Spinal cord (tissue), 10 donors: Measurements from ENCODE around the gene NDFIP1. TPM values are rescaled to one million over a fixed set of nuclear protein-coding genes. Genes with fewer than 3 reads are reported as not detected.
"Not testable (repeated sequence)": the region's sequence is repeated elsewhere in the genome, so short reads cannot be mapped to it uniquely, and the experiment has no call there.

Experiments used
- DNase-seq, 6 donors: peaks; one replicate each; pipeline versions ENCODE4 v3.0.0 to v3.0.0-alpha.2; 2013 to 2015; ENCODE audit warnings: low spot score in 6 of 6, low read depth in 4 of 6
- H3K27ac ChIP-seq: one replicate; pipeline ENCODE4 v1.5.1; 2013; ENCODE audit warnings: low read depth, low read length, control low read depth
- H3K27me3 ChIP-seq: one replicate; pipeline ENCODE4 v1.6.1; 2013; ENCODE audit warnings: low read length; ENCODE audit not compliant: control insufficient read depth, insufficient read depth
- H3K36me3 ChIP-seq: one replicate; pipeline ENCODE4 v1.6.1; 2013; ENCODE audit warnings: low read length; ENCODE audit not compliant: control insufficient read depth, insufficient read depth
- H3K4me1 ChIP-seq: one replicate; pipeline ENCODE4 v1.6.1; 2013; ENCODE audit warnings: low read length; ENCODE audit not compliant: control insufficient read depth, insufficient read depth
- H3K4me3 ChIP-seq: one replicate; pipeline ENCODE4 v1.5.1; 2013; ENCODE audit warnings: low read depth, low read length, control low read depth
- H3K9me3 ChIP-seq: one replicate; pipeline ENCODE4 v1.6.1; 2013; ENCODE audit warnings: low read length; ENCODE audit not compliant: control insufficient read depth, insufficient read depth
- WGBS: methylation state at CpG from one replicate; pipeline ENCODE4 v1.1.5; 2013; ENCODE audit warnings: missing lambda C conversion rate; ENCODE audit not compliant: insufficient coverage; 5-methylcytosine and 5-hydroxymethylcytosine counted together
- polyA plus RNA-seq, 2 donors: library from polyadenylated mRNA; unstranded; fragments of 120-200 nt; gene quantifications; one replicate each; pipeline ENCODE4 v1.2.1, GENCODE V29; 2013; ENCODE audit not compliant: insufficient read length in 2 of 2
- total RNA-seq, 2 donors: library from RNA; depleted of rRNA in 1 of 2; stranded (reverse); fragments of 120-200 nt in 1 of 2; fragments of >200 nt in 1 of 2; gene quantifications; one replicate each; pipeline versions ENCODE4 v1.2.3 to v1.2.4, GENCODE V29; 2013 to 2014
- donor health status: healthy.

Gene NDFIP1
- total and polyA plus RNA-seq, 4 donors: 86.0 to 279 (median 231) TPM

DNA sequence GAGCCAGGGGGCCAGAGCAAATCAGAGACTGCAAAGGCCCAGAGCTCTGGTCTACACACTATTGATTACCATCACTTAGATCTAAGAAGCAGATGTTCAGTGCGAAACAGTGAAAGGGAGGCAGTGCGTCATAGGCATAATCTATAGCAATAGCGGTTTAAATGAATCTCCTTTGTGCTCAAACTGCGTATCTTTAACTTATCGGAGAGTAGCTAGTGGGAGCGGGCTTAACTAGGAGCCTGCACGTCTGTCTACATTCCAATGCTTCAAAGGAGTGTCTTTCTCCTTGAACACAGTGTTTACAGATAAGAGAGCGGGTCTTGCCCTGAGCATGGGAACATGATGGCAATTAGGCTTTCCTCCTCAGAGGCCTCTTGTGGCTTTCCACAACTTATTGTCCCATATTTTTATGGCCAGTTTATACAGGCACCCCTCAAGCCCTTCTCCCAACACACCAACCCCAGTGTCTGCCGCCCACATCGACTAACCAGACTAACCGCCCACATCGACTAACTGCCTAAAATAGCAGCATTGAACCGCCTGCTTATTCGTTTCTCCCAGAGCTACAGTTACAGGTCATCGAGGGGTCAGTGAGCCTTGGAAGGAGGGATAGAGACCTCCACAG lies 19.6 kb upstream of the NDFIP1 start:
- not testable (repeated sequence) for DNase-seq, H3K36me3 ChIP-seq, H3K9me3 ChIP-seq, H3K27ac ChIP-seq, H3K4me1 ChIP-seq, H3K4me3 ChIP-seq, H3K27me3 ChIP-seq
- 88% methylated on average over 8 of the region's 15 CpGs for WGBS

- Histone ChIP-seq H3K27me3 (no peaks in the 10 kb centered on the region), H3K4me3 (no peak overlapping the region), H3K4me1 (no peaks in the 10 kb centered on the region), H3K27ac (no peak overlapping the region), H3K9me3 (no peaks in the 10 kb centered on the region), H3K36me3 (no peaks in the 10 kb centered on the region)
- DNase-seq: no peak
- WGBS: no CpG with 5 or more reads among the region's 1 CpG
Measured at GRCh38 chr5:142091012-142091411, 17.6 kb upstream of the NDFIP1 start.

DNA sequence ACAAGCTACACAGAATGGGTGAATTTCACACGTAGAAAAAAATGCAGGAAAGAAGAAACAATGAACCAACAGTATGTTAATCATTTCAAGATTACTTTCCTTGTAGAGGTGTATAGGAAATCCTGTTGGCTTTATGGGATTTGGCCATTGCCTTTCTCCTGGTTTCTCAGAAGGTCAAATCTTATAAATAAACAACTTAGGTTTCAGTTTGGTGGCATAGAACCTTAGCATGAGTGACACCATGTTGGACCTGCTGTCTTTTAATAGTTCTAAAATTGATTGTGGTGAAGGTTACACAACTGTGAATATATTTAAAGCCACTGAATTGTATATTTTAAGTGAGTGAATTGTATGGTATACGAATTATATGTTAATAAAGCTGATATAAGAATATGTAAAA lies 16.7 kb upstream of the NDFIP1 start:
- Histone ChIP-seq H3K4me1 (no peaks in the 10 kb centered on the region), H3K9me3 (no peaks in the 10 kb centered on the region), H3K27me3 (no peaks in the 10 kb centered on the region), H3K36me3 (no peaks in the 10 kb centered on the region), H3K4me3 (no peak overlapping the region), H3K27ac (no peak overlapping the region)
- no peak for DNase-seq
- no CpG with 5 or more reads among the region's 2 CpGs for WGBS

DNA sequence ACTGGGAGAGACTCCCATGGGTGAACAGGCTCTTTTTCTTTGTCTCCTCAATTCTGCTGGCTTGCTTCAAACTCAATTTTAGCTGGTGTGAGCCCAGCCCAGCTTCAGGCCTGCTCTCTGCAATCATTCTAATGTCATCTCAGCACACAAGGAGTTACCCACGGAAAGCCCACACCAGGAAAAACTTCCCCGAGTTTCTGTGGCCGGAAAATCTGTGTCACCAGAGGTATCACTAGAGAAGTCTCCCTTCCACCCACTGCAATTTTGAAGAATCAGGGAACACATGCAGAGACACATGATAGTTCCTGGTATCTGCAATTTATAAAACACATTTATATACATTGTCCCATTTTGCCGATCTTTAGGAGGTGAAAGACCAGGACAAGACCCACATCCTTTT lies 13.5 kb upstream of the NDFIP1 start:
- Histone ChIP-seq H3K9me3 (no peaks in the 10 kb centered on the region), H3K27me3 (no peaks in the 10 kb centered on the region), H3K36me3 (no peaks in the 10 kb centered on the region), H3K27ac (no peak overlapping the region), H3K4me3 (no peak overlapping the region), H3K4me1 (no peaks in the 10 kb centered on the region)
- DNase-seq: no peak
- WGBS: 61% methylated on average over 3 of the region's 4 CpGs

- no peak for DNase-seq
- Histone ChIP-seq H3K4me3 (no peak overlapping the region), H3K36me3 (no peaks in the 10 kb centered on the region), H3K4me1 (no peaks in the 10 kb centered on the region), H3K27me3 (no peaks in the 10 kb centered on the region), H3K27ac (no peak overlapping the region), H3K9me3 (no peaks in the 10 kb centered on the region)
- 96% methylated on average over 4 of the region's 8 CpGs for WGBS
Measured at GRCh38 chr5:142095651-142096330, 12.8 kb upstream of the NDFIP1 start.

GRCh38 chr5:142096382-142096781 lies 12.2 kb upstream of the NDFIP1 start:
- no peak for DNase-seq
- Histone ChIP-seq H3K27me3 (no peaks in the 10 kb centered on the region), H3K4me3 (no peak overlapping the region), H3K9me3 (no peaks in the 10 kb centered on the region), H3K36me3 (no peaks in the 10 kb centered on the region), H3K4me1 (no peaks in the 10 kb centered on the region), H3K27ac (no peak overlapping the region)
- 100% methylated on average over 1 of the region's 3 CpGs for WGBS

DNA sequence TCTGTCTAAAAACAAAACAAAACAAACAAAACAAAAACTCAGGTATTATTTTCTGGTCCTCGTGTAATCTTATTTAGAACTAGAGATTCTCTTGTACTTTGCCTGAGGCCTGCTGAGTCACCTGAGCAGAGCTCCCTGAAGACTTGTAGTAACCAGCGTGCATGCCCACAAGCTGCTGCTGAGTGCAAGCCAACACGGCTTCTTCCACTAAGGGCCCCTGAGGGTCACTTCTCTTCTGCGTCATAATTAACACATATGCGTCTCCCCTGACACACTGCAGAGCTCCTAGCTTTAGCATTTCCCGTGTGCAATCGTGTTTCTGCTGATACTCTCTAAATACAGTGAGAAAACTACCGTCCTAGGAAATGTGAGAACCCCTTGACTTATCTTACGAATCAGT lies 10.9 kb upstream of the NDFIP1 start:
- H3K27me3 ChIP-seq: no peaks in the 10 kb centered on the region
- H3K4me3 ChIP-seq: no peak overlapping the region
- no peaks in the 10 kb centered on the region for H3K36me3 ChIP-seq
- peak in 1 of 6 donors; percentile 28 for DNase-seq
- WGBS: 78% methylated on average over 5 of the region's 9 CpGs
- H3K9me3 ChIP-seq: no peaks in the 10 kb centered on the region
- no peak overlapping the region for H3K27ac ChIP-seq
- H3K4me1 ChIP-seq: no peaks in the 10 kb centered on the region

- no CpG with 5 or more reads among the region's 2 CpGs for WGBS
- no peak for DNase-seq
- H3K27me3 ChIP-seq: no peaks in the 10 kb centered on the region
- no peaks in the 10 kb centered on the region for H3K4me1 ChIP-seq
- no peak overlapping the region for H3K4me3 ChIP-seq
- H3K27ac ChIP-seq: no peak overlapping the region
- no peaks in the 10 kb centered on the region for H3K36me3 ChIP-seq
- no peaks in the 10 kb centered on the region for H3K9me3 ChIP-seq
Measured at GRCh38 chr5:142098275-142098674, 10.3 kb upstream of the NDFIP1 start.

DNA sequence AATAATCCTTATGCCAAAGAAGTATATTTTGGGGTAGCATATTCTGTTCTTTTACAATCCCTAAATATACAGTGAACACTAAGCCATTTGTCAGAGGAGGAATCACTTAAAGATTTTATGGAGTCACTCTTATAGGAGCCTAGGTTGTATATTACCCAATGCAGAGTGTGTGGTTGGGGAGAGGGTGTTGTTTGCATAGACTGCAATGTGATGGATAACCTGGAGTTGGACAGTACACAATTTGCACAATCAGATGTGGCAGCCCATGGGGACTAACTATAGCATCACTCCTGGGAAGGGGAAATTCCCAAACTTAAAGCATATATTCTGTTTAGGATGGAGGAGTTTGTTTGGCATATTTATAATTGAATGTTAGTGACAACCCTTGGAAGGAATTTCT lies 9.6 kb upstream of the NDFIP1 start:
- no peak for DNase-seq
- H3K4me1 ChIP-seq: no peaks in the 10 kb centered on the region
- H3K9me3 ChIP-seq: no peaks in the 10 kb centered on the region
- H3K36me3 ChIP-seq: no peaks in the 10 kb centered on the region
- H3K4me3 ChIP-seq: no peak overlapping the region
- H3K27me3 ChIP-seq: no peaks in the 10 kb centered on the region
- H3K27ac ChIP-seq: no peak overlapping the region

- WGBS: 71% methylated on average over 1 of the region's 7 CpGs
- H3K9me3 ChIP-seq: no peaks in the 10 kb centered on the region
- no peaks in the 10 kb centered on the region for H3K36me3 ChIP-seq
- H3K4me1 ChIP-seq: no peaks in the 10 kb centered on the region
- DNase-seq: no peak
- H3K4me3 ChIP-seq: no peak overlapping the region
- H3K27ac ChIP-seq: no peak overlapping the region
- H3K27me3 ChIP-seq: no peaks in the 10 kb centered on the region
Measured at GRCh38 chr5:142100307-142100706, 8.3 kb upstream of the NDFIP1 start.
